GM12878 (cell line): ENCODE data around the gene NOTCH4.

ENCODE experiments used
- EZH2 ChIP-seq: IDR thresholded peaks from 2 replicates; pipeline ENCODE4 v1.6.1; 2012; ENCODE audit warnings: low read depth, mild to moderate bottlenecking, control low read depth, inconsistent platforms, low read length, borderline replicate concordance; ENCODE audit not compliant: control insufficient read depth
- JUND ChIP-seq: IDR thresholded peaks from 2 replicates; pipeline ENCODE4 v1.6.1; 2012; ENCODE audit warnings: low read depth, mild to moderate bottlenecking, low read length, improper control_type of control experiment, moderate library complexity
- MAX ChIP-seq: IDR thresholded peaks from 2 replicates; pipeline ENCODE4 v1.6.1; 2012; ENCODE audit warnings: low read depth, low read length, improper control_type of control experiment
- POLR2AphosphoS2 ChIP-seq: IDR thresholded peaks from 2 replicates; pipeline ENCODE4 v1.6.1; 2011; ENCODE audit warnings: low read depth, mild to moderate bottlenecking, low read length, improper control_type of control experiment, moderate library complexity
- SREBF2 ChIP-seq: IDR thresholded peaks from 2 replicates; pipeline ENCODE4 v1.6.1; 2012; ENCODE audit warnings: mild to moderate bottlenecking, low read length
- ZBTB33 ChIP-seq: fragments of 450-650 bp; IDR thresholded peaks from 2 replicates; pipeline ENCODE4 v1.6.1; 2017; ENCODE audit warnings: mild to moderate bottlenecking

- TF ChIP-seq ZBTB33 = no peak
- TF ChIP-seq MAX = no peak
- TF ChIP-seq SREBF2 = no peak
- TF ChIP-seq EZH2 = no peak
- no peak for TF ChIP-seq JUND
- TF ChIP-seq POLR2AphosphoS2 = no peak
These were observed 76.3 kb downstream of the NOTCH4 start for GRCh38 chr6:32147401-32148132.
